HEK293 (cell line): ENCODE measurements around the gene PRDM11.

Source experiments
- CTCF ChIA-PET: fragments of 350-600 bp; formaldehyde crosslinking; extraction: SDS; loops from one replicate; lab custom pipeline; 2021; ENCODE audit warnings: antibody characterized with exemption; lab: Yijun Ruan, JAX
- POLR2A ChIA-PET: fragments of 300-600 bp; formaldehyde crosslinking; extraction: SDS; loops from one replicate; lab custom pipeline; 2020; ENCODE audit warnings: antibody characterized with exemption, inconsistent platforms; lab: Yijun Ruan, JAX
- H3K27ac ChIP-seq: fragments of 200-500 bp; sonication (Bioruptor generic); 2 replicates; pipeline ENCODE4 v1.5.1; 2014; ENCODE audit warnings: low read depth, low read length, control low read depth, inconsistent platforms; ENCODE audit errors: extremely low read depth
- H3K36me3 ChIP-seq, 2 experiments: fragments of 200-500 bp in 1 of 2; sonication (Bioruptor generic) in 1 of 2; 1 replicate in 1 of 2; 2 replicates in 1 of 2; pipeline ENCODE4 v1.5.1; 2014 to 2017; ENCODE audit warnings: inconsistent platforms in 2 of 2, low read length in 2 of 2; ENCODE audit not compliant: control insufficient read depth in 2 of 2, insufficient read depth in 1 of 2
- H3K4me1 ChIP-seq: fragments of 200-500 bp; sonication (Bioruptor generic); 2 replicates; pipeline ENCODE4 v1.5.1; 2014; ENCODE audit warnings: mild to moderate bottlenecking, low read length, inconsistent platforms; ENCODE audit not compliant: control insufficient read depth, insufficient read depth
- H3K4me3 ChIP-seq: 2 replicates; pipeline ENCODE4 v1.5.1; 2011; ENCODE audit warnings: low read depth, mild to moderate bottlenecking, control low read depth, low read length, moderate library complexity
- H3K9me3 ChIP-seq: fragments of 200-500 bp; sonication (Bioruptor generic); 2 replicates; pipeline ENCODE4 v1.5.1; 2014; ENCODE audit warnings: low read depth, low read length, inconsistent platforms; ENCODE audit not compliant: control insufficient read depth, insufficient read depth
- KLF9 ChIP-seq: fragments of 450-650 bp; formaldehyde crosslinking; IDR thresholded peaks from 2 replicates; pipeline ENCODE4 v1.5.1; 2016; ENCODE audit warnings: missing biosample characterization, missing genetic modification characterization, low read depth
- MEIS1 ChIP-seq: sonication (generic); formaldehyde crosslinking; IDR thresholded peaks from 2 replicates; pipeline ENCODE4 v1.8.1; 2022; ENCODE audit warnings: missing genetic modification reagents, mild to moderate bottlenecking, borderline replicate concordance
- PRDM10 ChIP-seq: fragments of 450-650 bp; formaldehyde crosslinking; IDR thresholded peaks from 2 replicates; pipeline ENCODE4 v1.5.1; 2016; ENCODE audit warnings: missing biosample characterization, missing genetic modification characterization
- SALL2 ChIP-seq: fragments of 450-650 bp; formaldehyde crosslinking; IDR thresholded peaks from 2 replicates; pipeline ENCODE4 v1.5.0; 2017; ENCODE audit warnings: missing biosample characterization, mild to moderate bottlenecking, missing genetic modification characterization, borderline replicate concordance
- SCRT2 ChIP-seq: fragments of 450-650 bp; formaldehyde crosslinking; IDR thresholded peaks from 2 replicates; pipeline ENCODE4 v1.5.1; 2016; ENCODE audit warnings: missing biosample characterization, missing genetic modification characterization
- TRIM28 ChIP-seq: IDR thresholded peaks from 2 replicates; pipeline ENCODE4 v1.6.1; 2011; ENCODE audit warnings: low read length, control low read depth, borderline replicate concordance
- TSHZ1 ChIP-seq: fragments of 450-650 bp; formaldehyde crosslinking; IDR thresholded peaks from 2 replicates; pipeline ENCODE4 v1.5.1; 2016; ENCODE audit warnings: missing biosample characterization, missing genetic modification characterization, borderline replicate concordance
- ZBTB1 ChIP-seq: fragments of 450-650 bp; formaldehyde crosslinking; IDR thresholded peaks from 2 replicates; pipeline ENCODE4 v1.5.1; 2016; ENCODE audit warnings: missing biosample characterization, missing genetic modification characterization
- ZBTB20 ChIP-seq: fragments of 450-650 bp; formaldehyde crosslinking; IDR thresholded peaks from 2 replicates; pipeline ENCODE4 v1.5.1; 2016; ENCODE audit warnings: missing biosample characterization, missing genetic modification characterization
- ZNF140 ChIP-seq: fragments of 450-650 bp; formaldehyde crosslinking; IDR thresholded peaks from 2 replicates; pipeline ENCODE4 v1.5.1; 2016; ENCODE audit warnings: missing biosample characterization, missing genetic modification characterization
- ZNF175 ChIP-seq: fragments of 450-650 bp; formaldehyde crosslinking; IDR thresholded peaks from 2 replicates; pipeline ENCODE4 v1.5.1; 2016; ENCODE audit warnings: missing biosample characterization, missing genetic modification characterization
- ZNF366 ChIP-seq: fragments of 450-650 bp; formaldehyde crosslinking; conservative IDR thresholded peaks from 2 replicates; pipeline ENCODE4 v1.5.1; 2016; ENCODE audit warnings: missing biosample characterization, missing genetic modification characterization
- ZNF391 ChIP-seq: fragments of 450-650 bp; formaldehyde crosslinking; IDR thresholded peaks from 2 replicates; pipeline ENCODE4 v1.5.1; 2016; ENCODE audit warnings: low read depth, missing biosample characterization, missing genetic modification characterization, borderline replicate concordance
- ZNF530 ChIP-seq: fragments of 450-650 bp; formaldehyde crosslinking; IDR thresholded peaks from 2 replicates; pipeline ENCODE4 v1.5.1; 2016; ENCODE audit warnings: low read depth, missing biosample characterization, missing genetic modification characterization
- ZNF549 ChIP-seq: fragments of 450-650 bp; IDR thresholded peaks from 2 replicates; pipeline ENCODE4 v1.5.1; 2018; ENCODE audit warnings: missing biosample characterization, missing genetic modification characterization, mild to moderate bottlenecking, inconsistent platforms, moderate library complexity
- ZNF658 ChIP-seq: fragments of 450-650 bp; formaldehyde crosslinking; IDR thresholded peaks from 2 replicates; pipeline ENCODE4; 2016; ENCODE audit warnings: missing biosample characterization, missing genetic modification characterization
- ZNF660 ChIP-seq: fragments of 450-650 bp; IDR thresholded peaks from 2 replicates; pipeline ENCODE4 v1.5.1; 2018; ENCODE audit warnings: missing biosample characterization, mild to moderate bottlenecking, missing genetic modification characterization
- ZNF843 ChIP-seq: fragments of 450-650 bp; formaldehyde crosslinking; IDR thresholded peaks from 2 replicates; pipeline ENCODE4 v1.5.1; 2016; ENCODE audit warnings: missing biosample characterization, missing genetic modification characterization
- ZSCAN16 ChIP-seq: fragments of 450-650 bp; formaldehyde crosslinking; IDR thresholded peaks from 2 replicates; pipeline ENCODE4 v1.5.1; 2016; ENCODE audit warnings: missing biosample characterization, missing genetic modification characterization
- TF ChIP-seq, protein P1 (sequence below): fragments of 450-650 bp; formaldehyde crosslinking; IDR thresholded peaks from 2 replicates; pipeline ENCODE4 v1.5.1; 2016; ENCODE audit warnings: missing biosample characterization, missing genetic modification characterization

The PRDM11 gene

DNA sequence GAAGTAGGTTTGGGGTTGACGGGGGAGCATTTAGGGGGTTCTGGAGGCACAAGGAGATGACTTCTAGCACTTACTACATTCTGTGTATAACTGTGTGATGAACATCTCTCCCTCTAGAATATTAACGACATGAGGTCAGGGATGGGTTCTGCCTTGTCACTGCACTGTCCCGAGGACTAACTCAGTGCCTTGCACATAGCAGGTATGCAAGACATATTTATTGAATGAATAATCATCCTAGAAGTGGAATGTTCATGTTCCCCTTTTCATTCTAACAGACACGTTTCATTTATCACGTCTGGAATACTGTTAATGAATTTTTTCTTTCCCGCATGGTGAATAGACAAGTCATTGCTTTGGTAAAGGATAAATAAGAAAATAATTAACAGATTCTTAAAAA, 127.1 kb downstream of the PRDM11 start:
- ChIA-PET CTCF (interaction anchor here (0.8 to 1.0 kb wide), 2 partner anchors 21 to 116 kb away, joined by 3 to 6 read pairs; no protein-coding TSS in a partner anchor), POLR2A (interaction anchor here (0.6 kb wide), 1 partner anchor 14 kb away, joined by 4 read pairs; no protein-coding TSS in a partner anchor)
- TF ChIP-seq ZNF549 (tag by site-specific recombination) (no peak), ZNF140 (tag by site-specific recombination) (no peak), ZBTB1 (tag by site-specific recombination) (no peak), ZNF391 (tag by site-specific recombination) (no peak), ZNF658 (tag by site-specific recombination) (no peak), ZSCAN16 (tag by site-specific recombination) (no peak), ZNF366 (tag by site-specific recombination) (no peak), ZNF660 (tag by site-specific recombination) (no peak), ZNF843 (no peak)
- H3K9me3 ChIP-seq = no peaks in the 10 kb centered on the region
- H3K27ac ChIP-seq = no peak overlapping the region
- H3K4me1 ChIP-seq = no peaks in the 10 kb centered on the region
- no peaks in the 10 kb centered on the region for H3K36me3 ChIP-seq
- H3K4me3 ChIP-seq = no peak overlapping the region

DNA sequence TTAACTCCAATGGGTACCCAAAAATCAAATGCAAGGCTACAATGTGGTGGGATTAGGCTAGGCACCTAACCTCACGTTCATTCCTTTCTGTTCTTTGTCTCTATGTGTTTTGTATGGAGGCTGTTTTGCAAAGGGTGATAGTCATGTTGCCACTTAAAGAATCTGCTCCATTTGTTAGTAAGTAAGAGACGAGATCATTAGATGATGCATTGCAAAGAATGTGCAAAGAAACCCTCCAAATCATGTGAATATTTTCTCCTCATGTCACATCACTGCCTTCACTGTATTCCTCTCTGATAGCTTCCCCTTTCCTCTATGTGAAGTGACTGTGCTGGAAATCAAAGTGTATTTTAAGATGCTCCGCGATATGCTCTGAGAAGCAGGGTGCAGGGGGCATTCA, 127.8 kb downstream of the PRDM11 start:
- H3K27ac ChIP-seq = no peak overlapping the region
- no peaks in the 10 kb centered on the region for H3K9me3 ChIP-seq
- ChIA-PET CTCF (interaction anchor here (0.8 to 1.0 kb wide), 2 partner anchors 22 to 115 kb away, joined by 3 to 6 read pairs; no protein-coding TSS in a partner anchor), POLR2A (no interaction called here)
- TF ChIP-seq TRIM28 (no peak), PRDM10 (no peak), SCRT2 (tag by site-specific recombination) (no peak), SALL2 (no peak), MEIS1 (CRISPR knock-in tag) (no peak), KLF9 (no peak), ZNF175 (tag by site-specific recombination) (no peak)
- H3K4me1 ChIP-seq = no peaks in the 10 kb centered on the region
- H3K36me3 ChIP-seq = no peaks in the 10 kb centered on the region
- no peak overlapping the region for H3K4me3 ChIP-seq

DNA sequence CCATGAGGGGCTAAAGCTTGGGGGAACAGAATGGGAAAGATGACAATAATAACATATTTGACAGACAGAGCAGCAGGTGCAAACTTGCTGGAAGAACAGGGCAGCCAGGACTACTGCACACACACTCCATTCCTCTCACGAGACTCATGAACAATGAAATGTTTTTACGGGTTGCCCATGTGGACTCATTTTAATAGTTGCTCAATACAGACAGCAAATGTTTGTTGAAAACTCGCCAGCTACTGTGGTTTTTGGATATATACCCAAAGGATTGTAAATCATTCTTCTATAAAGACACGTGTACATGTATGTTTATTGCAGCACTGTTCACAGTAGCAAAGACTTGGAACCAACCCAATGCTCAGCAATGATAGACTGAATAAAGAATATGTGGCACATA, 129.4 kb downstream of the PRDM11 start:
- POLR2A ChIA-PET = no interaction called here
- TF ChIP-seq ZNF530 (tag by site-specific recombination) = no peak
- no peak for TF ChIP-seq ZNF391 (tag by site-specific recombination)
- no peak for TF ChIP-seq ZBTB20 (tag by site-specific recombination)
- TF ChIP-seq TSHZ1 (tag by site-specific recombination) = no peak
- TF ChIP-seq, protein P1, sequence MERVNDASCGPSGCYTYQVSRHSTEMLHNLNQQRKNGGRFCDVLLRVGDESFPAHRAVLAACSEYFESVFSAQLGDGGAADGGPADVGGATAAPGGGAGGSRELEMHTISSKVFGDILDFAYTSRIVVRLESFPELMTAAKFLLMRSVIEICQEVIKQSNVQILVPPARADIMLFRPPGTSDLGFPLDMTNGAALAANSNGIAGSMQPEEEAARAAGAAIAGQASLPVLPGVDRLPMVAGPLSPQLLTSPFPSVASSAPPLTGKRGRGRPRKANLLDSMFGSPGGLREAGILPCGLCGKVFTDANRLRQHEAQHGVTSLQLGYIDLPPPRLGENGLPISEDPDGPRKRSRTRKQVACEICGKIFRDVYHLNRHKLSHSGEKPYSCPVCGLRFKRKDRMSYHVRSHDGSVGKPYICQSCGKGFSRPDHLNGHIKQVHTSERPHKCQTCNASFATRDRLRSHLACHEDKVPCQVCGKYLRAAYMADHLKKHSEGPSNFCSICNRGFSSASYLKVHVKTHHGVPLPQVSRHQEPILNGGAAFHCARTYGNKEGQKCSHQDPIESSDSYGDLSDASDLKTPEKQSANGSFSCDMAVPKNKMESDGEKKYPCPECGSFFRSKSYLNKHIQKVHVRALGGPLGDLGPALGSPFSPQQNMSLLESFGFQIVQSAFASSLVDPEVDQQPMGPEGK (tag by site-specific recombination) = no peak

More for the DNA sequence above, 129.4 kb downstream of the PRDM11 start:
- H3K27ac ChIP-seq = no peak overlapping the region
- CTCF ChIA-PET = interaction anchor here (1.0 to 1.5 kb wide), 2 partner anchors 10 to 340 kb away, joined by 3 to 6 read pairs; no protein-coding TSS in a partner anchor
- no peak overlapping the region for H3K4me3 ChIP-seq
- no peaks in the 10 kb centered on the region for H3K9me3 ChIP-seq
- H3K4me1 ChIP-seq = no peaks in the 10 kb centered on the region
- H3K36me3 ChIP-seq = no peaks in the 10 kb centered on the region
